Panc1 (cell line): ENCODE results near the gene ERC2.

Source experiments
- CTCF ChIP-seq: fragments of 450-650 bp; IDR thresholded peaks from 2 replicates; pipeline ENCODE4 v1.5.1; 2017; ENCODE audit warnings: mild to moderate bottlenecking
- POLR2AphosphoS5 ChIP-seq: IDR thresholded peaks from 2 replicates; pipeline ENCODE4 v1.6.1; 2012; ENCODE audit warnings: mild to moderate bottlenecking, low read depth, low read length, moderate library complexity
- SIN3A ChIP-seq: IDR thresholded peaks from 2 replicates; pipeline ENCODE4 v1.6.1; 2012; ENCODE audit warnings: low read depth, mild to moderate bottlenecking, low read length, moderate library complexity, borderline replicate concordance; ENCODE audit not compliant: insufficient read depth
- TCF7L2 ChIP-seq: IDR thresholded peaks from 2 replicates; pipeline ENCODE4 v1.6.1; 2011; ENCODE audit warnings: mild to moderate bottlenecking, low read depth, low read length, inconsistent platforms

- TF ChIP-seq CTCF (no peak), POLR2AphosphoS5 (no peak), SIN3A (no peak), TCF7L2 (no peak)
Measured at GRCh38 chr3:55507808-55508207, 960.5 kb downstream of the ERC2 start.
